Large intestine (tissue), 3 donors: Measurements from ENCODE around the gene PPP2R2C. TPM values are rescaled to one million over a fixed set of nuclear protein-coding genes. Genes with fewer than 3 reads are reported as not detected.

Experiments
- DNase-seq, 2 donors: peaks; one replicate each; pipeline versions ENCODE4 v3.0.0 to v3.0.0-alpha.2; 2013
- H3K27ac ChIP-seq: one replicate; pipeline ENCODE4 v1.5.1; 2013; ENCODE audit warnings: low read length
- H3K27me3 ChIP-seq: 2 replicates; pipeline ENCODE4 v1.6.1; 2013; ENCODE audit warnings: low read length; ENCODE audit not compliant: control insufficient read depth, insufficient read depth
- H3K36me3 ChIP-seq: 2 replicates; pipeline ENCODE4 v1.6.1; 2013; ENCODE audit warnings: low read length; ENCODE audit not compliant: control insufficient read depth, insufficient read depth
- H3K4me1 ChIP-seq: one replicate; pipeline ENCODE4 v1.6.1; 2013; ENCODE audit warnings: low read length; ENCODE audit not compliant: control insufficient read depth, insufficient read depth
- H3K4me3 ChIP-seq: one replicate; pipeline ENCODE4 v1.5.1; 2013; ENCODE audit warnings: low read length
- H3K9me3 ChIP-seq: one replicate; pipeline ENCODE4 v1.6.1; 2013; ENCODE audit warnings: mild to moderate bottlenecking, low read depth, low read length, moderate library complexity; ENCODE audit not compliant: control insufficient read depth
- WGBS: methylation state at CpG from one replicate; pipeline ENCODE4 v1.1.5; 2013; ENCODE audit warnings: low lambda C conversion rate; ENCODE audit not compliant: insufficient coverage; 5-methylcytosine and 5-hydroxymethylcytosine counted together
- polyA plus RNA-seq: library from polyadenylated mRNA; unstranded; fragments of 120-200 nt; gene quantifications from one replicate; pipeline ENCODE4 v1.2.1, GENCODE V29; 2013

PPP2R2C gene
- polyA plus RNA-seq, 1 donor, result 3.9 TPM

GRCh38 chr4:6441202-6441582, 31.2 kb downstream of the PPP2R2C start:
- DNase-seq, result no peak
- H3K9me3 ChIP-seq, result no peaks in the 10 kb centered on the region
- H3K27ac ChIP-seq, result no peak overlapping the region
- H3K27me3 ChIP-seq, result no peaks in the 10 kb centered on the region
- H3K4me3 ChIP-seq, result no peak overlapping the region
- H3K36me3 ChIP-seq, result no peaks in the 10 kb centered on the region
- WGBS, result no CpG with 5 or more reads among the region's 6 CpGs
- H3K4me1 ChIP-seq, result no peaks in the 10 kb centered on the region

GRCh38 chr4:6440506-6441201, 31.8 kb downstream of the PPP2R2C start:
- Histone ChIP-seq H3K4me1 (no peaks in the 10 kb centered on the region), H3K36me3 (no peaks in the 10 kb centered on the region), H3K9me3 (no peaks in the 10 kb centered on the region), H3K4me3 (no peak overlapping the region), H3K27me3 (no peaks in the 10 kb centered on the region), H3K27ac (no peak overlapping the region)
- WGBS, result no CpG with 5 or more reads among the region's 8 CpGs
- DNase-seq, result no peak

- WGBS, result 82% methylated on average over 2 of the region's 6 CpGs
- no peaks in the 10 kb centered on the region for H3K36me3 ChIP-seq
- no peak overlapping the region for H3K27ac ChIP-seq
- no peaks in the 10 kb centered on the region for H3K4me1 ChIP-seq
- DNase-seq, result no peak
- no peaks in the 10 kb centered on the region for H3K27me3 ChIP-seq
- no peaks in the 10 kb centered on the region for H3K9me3 ChIP-seq
- H3K4me3 ChIP-seq, result no peak overlapping the region
Measured at GRCh38 chr4:6439120-6439762, 33.2 kb downstream of the PPP2R2C start.

GRCh38 chr4:6437826-6438238, 34.6 kb downstream of the PPP2R2C start:
- no peaks in the 10 kb centered on the region for H3K4me1 ChIP-seq
- no peak overlapping the region for H3K27ac ChIP-seq
- no peaks in the 10 kb centered on the region for H3K27me3 ChIP-seq
- H3K4me3 ChIP-seq, result no peak overlapping the region
- H3K9me3 ChIP-seq, result no peaks in the 10 kb centered on the region
- H3K36me3 ChIP-seq, result no peaks in the 10 kb centered on the region
- DNase-seq, result no peak
- no CpG with 5 or more reads among the region's 5 CpGs for WGBS

- Histone ChIP-seq H3K27ac (no peak overlapping the region), H3K36me3 (no peaks in the 10 kb centered on the region), H3K9me3 (no peaks in the 10 kb centered on the region), H3K4me3 (no peak overlapping the region), H3K27me3 (no peaks in the 10 kb centered on the region), H3K4me1 (no peaks in the 10 kb centered on the region)
- no peak for DNase-seq
Measured at GRCh38 chr4:6435010-6435409, 37.4 kb downstream of the PPP2R2C start.

GRCh38 chr4:6430927-6431326, 41.5 kb downstream of the PPP2R2C start:
- no peaks in the 10 kb centered on the region for H3K4me1 ChIP-seq
- no peak overlapping the region for H3K27ac ChIP-seq
- no peaks in the 10 kb centered on the region for H3K9me3 ChIP-seq
- H3K4me3 ChIP-seq, result no peak overlapping the region
- H3K27me3 ChIP-seq, result peaks cover 4% of the 10 kb centered on the region
- DNase-seq, result no peak
- no CpG with 5 or more reads among the region's 4 CpGs for WGBS
- H3K36me3 ChIP-seq, result no peaks in the 10 kb centered on the region

- no peak for DNase-seq
- no peak overlapping the region for H3K4me3 ChIP-seq
- no peaks in the 10 kb centered on the region for H3K9me3 ChIP-seq
- no peaks in the 10 kb centered on the region for H3K36me3 ChIP-seq
- peaks cover 4% of the 10 kb centered on the region for H3K27me3 ChIP-seq
- 60% methylated on average over 1 of the region's 5 CpGs for WGBS
- H3K27ac ChIP-seq, result no peak overlapping the region
- no peaks in the 10 kb centered on the region for H3K4me1 ChIP-seq
Measured at GRCh38 chr4:6427439-6428090, 44.8 kb downstream of the PPP2R2C start.

- Histone ChIP-seq H3K9me3 (no peaks in the 10 kb centered on the region), H3K27me3 (peaks cover 4% of the 10 kb centered on the region), H3K4me3 (no peak overlapping the region), H3K27ac (no peak overlapping the region), H3K4me1 (no peaks in the 10 kb centered on the region), H3K36me3 (no peaks in the 10 kb centered on the region)
- WGBS, result no CpG with 5 or more reads among the region's 13 CpGs
- DNase-seq, result no peak
Measured at GRCh38 chr4:6426571-6427438, 45.6 kb downstream of the PPP2R2C start.

GRCh38 chr4:6425911-6426310, 46.5 kb downstream of the PPP2R2C start:
- DNase-seq, result no peak
- Histone ChIP-seq H3K9me3 (no peaks in the 10 kb centered on the region), H3K36me3 (no peaks in the 10 kb centered on the region), H3K27ac (no peak overlapping the region), H3K4me1 (no peaks in the 10 kb centered on the region), H3K27me3 (peaks cover 4% of the 10 kb centered on the region), H3K4me3 (no peak overlapping the region)
- WGBS, result no CpG with 5 or more reads among the region's 11 CpGs

- no peak overlapping the region for H3K27ac ChIP-seq
- DNase-seq, result no peak
- H3K4me1 ChIP-seq, result no peaks in the 10 kb centered on the region
- H3K36me3 ChIP-seq, result no peaks in the 10 kb centered on the region
- no CpG with 5 or more reads among the region's 5 CpGs for WGBS
- no peaks in the 10 kb centered on the region for H3K9me3 ChIP-seq
- peaks cover 4% of the 10 kb centered on the region for H3K27me3 ChIP-seq
- no peak overlapping the region for H3K4me3 ChIP-seq
Measured at GRCh38 chr4:6425336-6425735, 47.1 kb downstream of the PPP2R2C start.
